ENCODE data around the gene TET1.

DNA sequence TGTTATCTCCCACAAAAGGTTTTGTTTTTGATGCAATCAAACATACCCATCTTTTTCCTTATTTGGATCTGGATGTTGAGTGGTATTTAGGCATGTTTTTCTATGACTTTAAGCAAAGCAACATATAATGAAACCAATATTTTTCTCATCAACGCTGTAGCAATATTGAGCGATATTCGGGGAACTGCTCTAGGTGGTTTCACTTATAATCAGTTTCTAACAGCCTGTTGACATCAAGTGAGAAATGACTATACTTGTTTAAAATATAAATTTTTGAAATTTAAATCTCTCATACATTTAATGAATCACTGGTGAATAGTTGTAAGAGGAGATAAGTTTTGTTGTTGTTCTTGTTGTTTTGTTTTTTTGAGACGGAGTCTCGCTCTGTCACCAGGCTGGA lies 108.1 kb downstream of the TET1 start:
- TF ChIP-seq POLR2AphosphoS5 (IDR thresholded peaks at IDR 0.05; ENCODE audit: insufficient read depth in 1 of 2, low read depth in 1 of 2): no peak
- no peak for TF ChIP-seq CTCF (IDR thresholded peaks at IDR 0.05)
